Osteocyte (in vitro differentiated cells): Measurements from ENCODE around the gene MEA1. TPM values are rescaled to one million over a fixed set of nuclear protein-coding genes. Genes with fewer than 3 reads are reported as not detected.
A peak's percentile ranks its signal among the peaks of the same experiment; 100 is the strongest.

Source experiments
- DNase-seq: peaks from one replicate; pipeline ENCODE4 v3.0.0; 2021; ENCODE audit warnings: mixed read lengths; ENCODE audit not compliant: unreplicated experiment; ENCODE audit errors: extremely low spot score
- H3K27ac Mint-ChIP-seq: one replicate; pipeline ENCODE4 v1.8.0; 2021; ENCODE audit warnings: mild to moderate bottlenecking, mixed read lengths; ENCODE audit not compliant: unreplicated experiment
- H3K27me3 Mint-ChIP-seq: one replicate; pipeline ENCODE4 v1.8.0; 2021; ENCODE audit warnings: mixed read lengths; ENCODE audit not compliant: unreplicated experiment
- H3K36me3 Mint-ChIP-seq: one replicate; pipeline ENCODE4 v1.8.0; 2021; ENCODE audit warnings: mixed read lengths; ENCODE audit not compliant: unreplicated experiment
- H3K4me1 Mint-ChIP-seq: one replicate; pipeline ENCODE4 v1.8.0; 2021; ENCODE audit warnings: mixed read lengths; ENCODE audit not compliant: unreplicated experiment
- H3K4me3 Mint-ChIP-seq: one replicate; pipeline ENCODE4 v1.8.0; 2021; ENCODE audit warnings: mild to moderate bottlenecking, moderate library complexity, mixed read lengths; ENCODE audit not compliant: unreplicated experiment
- H3K9me3 Mint-ChIP-seq: one replicate; pipeline ENCODE4 v1.8.0; 2021; ENCODE audit warnings: mixed read lengths; ENCODE audit not compliant: unreplicated experiment
- CTCF ChIP-seq: fragments of 200-600 bp; sonication (generic); IDR thresholded peaks from 2 replicates; pipeline ENCODE4 v1.5.0; 2021; ENCODE audit warnings: antibody characterized with exemption, mild to moderate bottlenecking, moderate library complexity
- total RNA-seq: library from RNA; stranded (reverse); gene quantifications from 2 replicates; pipeline ENCODE4 v1.2.1, GENCODE V29; 2021

The MEA1 gene
- total RNA-seq, 1 donor from 2014 or later = 67.8 TPM

- Mint-ChIP-seq H3K27ac (no peak overlapping the region), H3K27me3 (no peaks in the 10 kb centered on the region), H3K4me3 (no peak overlapping the region), H3K4me1 (peaks cover 49% of the 10 kb centered on the region), H3K9me3 (no peaks in the 10 kb centered on the region), H3K36me3 (peaks cover under 1% of the 10 kb centered on the region)
- TF ChIP-seq CTCF = no peak
- no peak for DNase-seq
Measured at GRCh38 chr6:42981836-42982235, 31.9 kb downstream of the MEA1 start.

GRCh38 chr6:42979523-42980177 is 34.1 kb downstream of the MEA1 start:
- H3K36me3 Mint-ChIP-seq = peaks cover 2% of the 10 kb centered on the region
- DNase-seq = no peak

GRCh38 chr6:42978839-42979522 is 34.8 kb downstream of the MEA1 start, which contains the start of gene PEX6:
Gene PEX6 (minus strand): TSS chr6:42979181. CDS start chr6:42979150, 31 bp downstream.
- H3K9me3 Mint-ChIP-seq = no peaks in the 10 kb centered on the region
- H3K27ac Mint-ChIP-seq = peak within 1 kb of the TSS; percentile 94
- peak within 1 kb of the TSS; percentile 88 for H3K4me3 Mint-ChIP-seq
- no peaks in the 10 kb centered on the region for H3K27me3 Mint-ChIP-seq
- H3K4me1 Mint-ChIP-seq = peaks cover 33% of the 10 kb centered on the region
- DNase-seq = peak; percentile 94
- no peak for TF ChIP-seq CTCF
- peaks cover 2% of the 10 kb centered on the region for H3K36me3 Mint-ChIP-seq

More at GRCh38 chr6:42979523-42980177, 34.1 kb downstream of the MEA1 start:
- Mint-ChIP-seq H3K27ac (peak overlapping the region; percentile 94), H3K9me3 (no peaks in the 10 kb centered on the region), H3K4me1 (peaks cover 34% of the 10 kb centered on the region), H3K4me3 (peak overlapping the region; percentile 88), H3K27me3 (no peaks in the 10 kb centered on the region)
- TF ChIP-seq CTCF = no peak

- no peak for TF ChIP-seq CTCF
- no peaks in the 10 kb centered on the region for H3K9me3 Mint-ChIP-seq
- DNase-seq = peak; percentile 87
- no peaks in the 10 kb centered on the region for H3K27me3 Mint-ChIP-seq
- peak overlapping the region; percentile 80 for H3K27ac Mint-ChIP-seq
- peaks cover 28% of the 10 kb centered on the region for H3K4me1 Mint-ChIP-seq
- H3K36me3 Mint-ChIP-seq = peaks cover 2% of the 10 kb centered on the region
- peak overlapping the region; percentile 81 for H3K4me3 Mint-ChIP-seq
Measured at GRCh38 chr6:42978487-42978838, 35.3 kb downstream of the MEA1 start.

- peaks cover 26% of the 10 kb centered on the region for H3K4me1 Mint-ChIP-seq
- H3K4me3 Mint-ChIP-seq = no peak overlapping the region
- no peak overlapping the region for H3K27ac Mint-ChIP-seq
- H3K9me3 Mint-ChIP-seq = no peaks in the 10 kb centered on the region
- no peak for DNase-seq
- no peaks in the 10 kb centered on the region for H3K27me3 Mint-ChIP-seq
- TF ChIP-seq CTCF = no peak
- H3K36me3 Mint-ChIP-seq = peaks cover 5% of the 10 kb centered on the region
Measured at GRCh38 chr6:42974919-42975505, 38.7 kb downstream of the MEA1 start.
